HL-60 (cell line): Measurements from ENCODE around the gene KIF15.

ENCODE experiments used
- DNase-seq, 2 experiments: peaks; one replicate each; pipeline ENCODE4 v3.0.0-alpha.2; 2010 to 2020; ENCODE audit warnings: low read depth in 1 of 2, low spot score in 1 of 2
- H3K27ac ChIP-seq: fragments of 250-450 bp; sonication (Bioruptor Pico); replicated peaks from 2 replicates; pipeline ENCODE4 v1.5.1; 2020; ENCODE audit warnings: mild to moderate bottlenecking, moderate library complexity
- H3K27me3 ChIP-seq: fragments of 250-450 bp; sonication (Bioruptor Pico); 2 replicates; pipeline ENCODE4 v1.5.1; 2021; ENCODE audit warnings: mild to moderate bottlenecking, moderate library complexity; ENCODE audit not compliant: insufficient read depth, poor library complexity, severe bottlenecking
- H3K4me3 ChIP-seq: replicated peaks from 2 replicates; pipeline ENCODE4 v1.5.1; 2011; ENCODE audit warnings: mild to moderate bottlenecking, control low read depth, low read length; ENCODE audit not compliant: insufficient read depth
- CTCF ChIP-seq: IDR thresholded peaks from one replicate; pipeline ENCODE4 v1.5.1; 2011; ENCODE audit warnings: low read length, control low read depth, inconsistent platforms; ENCODE audit not compliant: insufficient read depth
- GABPA ChIP-seq: IDR thresholded peaks from 2 replicates; pipeline ENCODE4 v1.6.1; 2012; ENCODE audit warnings: low read depth
- POLR2AphosphoS5 ChIP-seq: IDR thresholded peaks from 2 replicates; pipeline ENCODE4 v1.6.1; 2012; ENCODE audit warnings: low read depth
- REST ChIP-seq: IDR thresholded peaks from 2 replicates; pipeline ENCODE4 v1.6.1; 2012; ENCODE audit warnings: low read depth; ENCODE audit not compliant: insufficient replicate concordance
- SPI1 ChIP-seq: IDR thresholded peaks from 2 replicates; pipeline ENCODE4 v1.6.1; 2012; ENCODE audit warnings: low read depth, mild to moderate bottlenecking, borderline replicate concordance

KIF15 gene

DNA sequence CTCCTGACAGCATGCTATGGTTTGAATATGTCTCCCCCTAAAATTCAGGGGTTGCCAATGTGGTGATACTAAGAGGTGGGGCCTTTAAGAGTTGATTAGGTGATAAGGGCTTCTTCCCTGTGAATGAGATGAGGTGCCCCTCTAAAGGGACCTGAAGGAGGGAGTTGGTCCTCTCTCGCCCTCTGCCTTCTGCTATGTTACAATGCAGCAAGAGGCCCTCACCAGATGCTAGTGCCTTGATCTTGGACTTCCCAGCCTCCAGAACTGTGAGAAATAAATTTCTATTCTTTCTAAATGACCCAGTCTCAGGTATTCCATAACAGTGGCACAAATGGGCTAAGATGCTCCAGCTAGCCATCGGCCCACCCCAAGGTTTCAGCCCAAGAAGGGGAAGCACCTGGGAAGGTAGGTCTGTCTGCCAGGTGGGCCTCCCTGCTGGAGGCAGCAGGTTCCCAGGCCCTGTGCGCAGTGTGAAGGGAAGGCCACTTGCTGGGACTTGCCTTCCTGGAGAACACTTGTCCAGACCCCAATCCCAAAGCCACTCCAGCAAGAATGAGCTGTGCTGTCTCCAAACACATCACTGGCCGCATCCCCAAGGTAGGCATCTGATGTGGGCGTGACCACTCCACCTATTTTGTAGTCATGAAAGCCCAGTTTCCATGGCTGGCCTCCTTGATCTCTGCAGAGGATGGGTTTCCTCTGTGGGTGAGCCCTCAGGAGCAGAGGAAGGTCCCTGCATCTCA, 121.8 kb downstream of the KIF15 start:
- H3K27ac ChIP-seq, result no peak overlapping the region
- DNase-seq, result no peak
- no peak overlapping the region for H3K4me3 ChIP-seq
- TF ChIP-seq GABPA, result no peak
- no peak for TF ChIP-seq CTCF
- TF ChIP-seq REST, result no peak
- no peak for TF ChIP-seq POLR2AphosphoS5
- no peak for TF ChIP-seq SPI1
- no peaks in the 10 kb centered on the region for H3K27me3 ChIP-seq

GRCh38 chr3:44883999-44884431, 122.4 kb downstream of the KIF15 start:
- Histone ChIP-seq H3K27me3 (no peaks in the 10 kb centered on the region), H3K4me3 (no peak overlapping the region), H3K27ac (no peak overlapping the region)
- no peak for TF ChIP-seq GABPA
- TF ChIP-seq REST, result no peak
- no peak for TF ChIP-seq SPI1
- TF ChIP-seq POLR2AphosphoS5, result no peak
- no peak for TF ChIP-seq CTCF
- DNase-seq, result no peak

- DNase-seq, result no peak
- Histone ChIP-seq H3K27ac (no peak overlapping the region), H3K27me3 (no peaks in the 10 kb centered on the region), H3K4me3 (no peak overlapping the region)
- TF ChIP-seq POLR2AphosphoS5, result no peak
- TF ChIP-seq CTCF, result no peak
- TF ChIP-seq GABPA, result no peak
- no peak for TF ChIP-seq SPI1
- no peak for TF ChIP-seq REST
These were observed 124.0 kb downstream of the KIF15 start for GRCh38 chr3:44885618-44886017.
